Activated CD8-positive, alpha-beta T cell treated with anti-CD3 and anti-CD28 coated beads, Interleukin-2, amount 10 ng/mL, durations not matched to agents 7 days and 5 days (primary cell): ENCODE data around the gene CLCNKB. TPM values are rescaled to one million over a fixed set of nuclear protein-coding genes. Genes with fewer than 3 reads are reported as not detected.
A peak's percentile ranks its signal among the peaks of the same experiment; 100 is the strongest.
"Not testable (repeated sequence)": the region's sequence is repeated elsewhere in the genome, so short reads cannot be mapped to it uniquely, and the experiment has no call there.

Source experiments
- ATAC-seq: fragments of 150-1000 bp; cut with Tn5 transposase; one replicate; pipeline ENCODE4 v1.10.0; 2021; ENCODE audit warnings: moderate library complexity
- CTCF ChIA-PET: fragments of 350-600 bp; sonication (Branson Sonifier 250); formaldehyde crosslinking; loops from one replicate; lab custom pipeline; 2021; ENCODE audit warnings: antibody characterized with exemption; lab: Charles Lee
- POLR2A ChIA-PET: fragments of 350-600 bp; sonication (Branson Sonifier 250); formaldehyde crosslinking; loops from one replicate; lab custom pipeline; 2021; ENCODE audit warnings: antibody characterized with exemption; lab: Charles Lee
- DNase-seq: peaks from one replicate; pipeline ENCODE4 v3.0.0-alpha.2; 2020
- H3K27ac Mint-ChIP-seq: one replicate; pipeline ENCODE4 v1.8.0; 2021; ENCODE audit warnings: mild to moderate bottlenecking, mixed read lengths
- H3K27me3 Mint-ChIP-seq: one replicate; pipeline ENCODE4 v1.8.0; 2021; ENCODE audit warnings: low read depth, mixed read lengths
- H3K36me3 Mint-ChIP-seq: one replicate; pipeline ENCODE4 v1.8.0; 2021; ENCODE audit warnings: low read depth, mixed read lengths
- H3K4me1 Mint-ChIP-seq: one replicate; pipeline ENCODE4 v1.8.0; 2021; ENCODE audit warnings: low read depth, mixed read lengths
- H3K4me3 Mint-ChIP-seq: one replicate; pipeline ENCODE4 v1.8.0; 2021; ENCODE audit warnings: mild to moderate bottlenecking, mixed read lengths
- H3K9me3 Mint-ChIP-seq: one replicate; pipeline ENCODE4 v1.8.0; 2022; ENCODE audit warnings: mixed read lengths; ENCODE audit not compliant: insufficient read depth
- total RNA-seq, 2 experiments: library from RNA; stranded (reverse); gene quantifications; one replicate each; pipeline ENCODE4 v1.2.3, GENCODE V29; 2021

CLCNKB gene
- total RNA-seq, result not detected

- H3K27me3 Mint-ChIP-seq, result peaks cover 3% of the 10 kb centered on the region
- CTCF ChIA-PET, result no interaction called here
- H3K9me3 Mint-ChIP-seq, result no peaks in the 10 kb centered on the region
- H3K4me3 Mint-ChIP-seq, result no peak within 1 kb of the TSS
- H3K27ac Mint-ChIP-seq, result no peak within 1 kb of the TSS
- H3K4me1 Mint-ChIP-seq, result no peaks in the 10 kb centered on the region
- POLR2A ChIA-PET, result no interaction called here
- no peak for DNase-seq
- no peaks in the 10 kb centered on the region for H3K36me3 Mint-ChIP-seq
- no peak for ATAC-seq
These were observed at the start of gene CLCNKB for GRCh38 chr1:16043521-16043920. CLCNKB (plus strand) TSS chr1:16043782; CDS start chr1:16044493, 711 bp downstream.

GRCh38 chr1:15994081-15994480 is 49.5 kb upstream of the CLCNKB start:
- H3K36me3 Mint-ChIP-seq, result no peaks in the 10 kb centered on the region
- DNase-seq (no peak), ATAC-seq (no peak)
- H3K4me3 Mint-ChIP-seq, result no peak overlapping the region
- peaks cover 2% of the 10 kb centered on the region for H3K27me3 Mint-ChIP-seq
- CTCF ChIA-PET, result interaction anchor here (0.6 to 3.5 kb wide), 9 partner anchors 7 to 202 kb away, joined by 3 to 16 read pairs (median 6); partner anchors contain the start of gene ZBTB17
- no peak overlapping the region for H3K27ac Mint-ChIP-seq
- no peaks in the 10 kb centered on the region for H3K9me3 Mint-ChIP-seq
- POLR2A ChIA-PET, result no interaction called here
- no peaks in the 10 kb centered on the region for H3K4me1 Mint-ChIP-seq

DNA sequence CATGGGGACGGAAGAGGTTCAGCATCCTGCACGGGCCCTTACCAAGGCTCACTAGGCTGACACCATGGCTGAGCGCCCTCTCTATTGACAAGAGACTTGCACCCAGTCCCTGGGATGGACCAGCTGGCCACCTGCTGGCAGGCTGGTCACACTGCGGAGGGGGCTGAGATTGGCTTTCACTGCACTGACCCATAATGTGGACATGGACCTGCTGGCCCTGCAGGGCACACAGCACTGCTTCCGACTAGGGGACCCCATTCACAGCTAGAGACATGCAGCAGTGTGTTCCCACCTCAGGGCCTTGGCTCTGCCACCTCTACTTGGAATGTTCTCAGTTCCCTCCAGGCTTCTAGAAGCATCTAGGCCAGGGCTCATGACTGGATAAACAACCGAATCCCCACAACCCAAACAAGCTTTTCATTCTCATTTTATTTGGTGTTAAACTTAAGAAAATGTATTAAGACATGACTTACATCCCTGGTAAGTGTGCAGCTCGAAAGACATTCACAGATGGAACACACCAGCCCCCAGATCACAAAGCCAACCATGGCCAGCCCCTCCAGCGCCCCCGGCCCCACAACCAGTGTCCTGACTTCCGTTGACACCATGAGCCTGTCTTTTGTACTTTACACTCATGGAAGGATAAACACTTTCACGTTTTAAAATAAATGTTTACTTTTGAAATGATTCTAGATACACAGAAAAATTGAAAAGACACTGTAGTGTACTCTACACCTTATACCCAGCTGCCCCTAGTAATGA is 48.8 kb upstream of the CLCNKB start:
- POLR2A ChIA-PET, result no interaction called here
- Mint-ChIP-seq H3K9me3 (no peaks in the 10 kb centered on the region), H3K4me3 (no peak overlapping the region), H3K27ac (no peak overlapping the region), H3K36me3 (no peaks in the 10 kb centered on the region), H3K27me3 (peaks cover 2% of the 10 kb centered on the region), H3K4me1 (no peaks in the 10 kb centered on the region)
- CTCF ChIA-PET, result interaction anchor here (0.7 to 3.5 kb wide), 12 partner anchors 8 to 203 kb away, joined by 3 to 16 read pairs (median 5); partner anchors contain the start of genes SRARP and ZBTB17
- ATAC-seq (peak; percentile 63), DNase-seq (peak; percentile 51)

DNA sequence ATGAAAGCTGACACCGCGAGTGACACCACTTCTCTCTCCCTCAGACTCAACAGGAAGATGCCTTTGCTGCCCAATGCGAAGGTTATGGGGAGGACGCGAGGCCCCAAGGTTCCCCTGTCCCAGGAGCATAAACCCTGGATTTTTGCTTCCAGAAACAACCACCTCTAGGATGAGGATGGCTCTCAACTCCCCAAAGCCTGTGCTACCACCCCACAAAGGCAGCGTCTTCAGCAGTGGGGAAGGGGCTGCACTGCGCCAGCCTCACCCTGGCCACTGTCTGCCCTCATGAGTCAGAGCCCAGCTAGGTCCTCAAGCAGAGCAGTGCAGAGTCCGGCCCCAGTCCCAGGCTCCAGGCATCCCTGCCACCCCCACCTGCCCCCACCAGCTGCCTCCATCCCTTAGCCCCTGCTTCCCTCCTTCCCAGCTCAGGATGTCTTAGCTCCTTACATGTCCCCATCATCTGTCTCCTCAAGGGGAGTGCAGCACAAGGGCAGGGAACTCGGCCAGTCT is 46.5 kb upstream of the CLCNKB start:
- CTCF ChIA-PET, result interaction anchor here (0.8 to 1.9 kb wide), 3 partner anchors 10 to 205 kb away, joined by 3 to 7 read pairs (median 7); partner anchors contain the start of gene ZBTB17
- Mint-ChIP-seq H3K9me3 (no peaks in the 10 kb centered on the region), H3K4me3 (no peak overlapping the region), H3K27me3 (peaks cover 6% of the 10 kb centered on the region), H3K4me1 (no peaks in the 10 kb centered on the region), H3K36me3 (no peaks in the 10 kb centered on the region), H3K27ac (no peak overlapping the region)
- POLR2A ChIA-PET, result no interaction called here
- DNase-seq (no peak), ATAC-seq (no peak)

GRCh38 chr1:15997637-15998280 is 45.8 kb upstream of the CLCNKB start:
- POLR2A ChIA-PET, result no interaction called here
- no peaks in the 10 kb centered on the region for H3K36me3 Mint-ChIP-seq
- no peak overlapping the region for H3K4me3 Mint-ChIP-seq
- H3K27ac Mint-ChIP-seq, result no peak overlapping the region
- ATAC-seq, result no peak
- H3K27me3 Mint-ChIP-seq, result peaks cover 6% of the 10 kb centered on the region
- DNase-seq, result no peak
- H3K4me1 Mint-ChIP-seq, result no peaks in the 10 kb centered on the region
- no peaks in the 10 kb centered on the region for H3K9me3 Mint-ChIP-seq
- CTCF ChIA-PET, result interaction anchor here (0.8 to 1.9 kb wide), 4 partner anchors 10 to 206 kb away, joined by 3 to 7 read pairs (median 5); partner anchors contain the start of gene ZBTB17

DNA sequence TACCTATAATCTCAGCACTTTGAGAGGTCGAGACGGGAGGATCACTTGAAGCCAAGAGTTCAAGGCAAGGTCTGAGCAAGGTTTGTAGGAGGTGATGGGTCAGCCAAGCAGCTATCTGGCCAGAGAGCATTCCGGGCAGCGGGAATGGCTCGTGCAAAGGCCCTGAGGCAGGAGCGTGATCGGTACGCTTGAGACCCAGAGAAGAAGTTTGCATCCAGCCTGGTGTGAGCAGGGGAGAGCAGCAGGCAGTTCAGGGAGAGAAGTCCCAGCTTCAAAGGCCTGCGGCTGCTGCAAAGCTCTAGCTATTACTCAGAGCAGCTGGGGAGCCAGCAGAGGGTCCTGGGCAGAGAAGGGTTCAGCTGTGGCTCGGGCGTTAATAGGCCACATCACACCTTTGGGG is 44.7 kb upstream of the CLCNKB start:
- no peak overlapping the region for H3K27ac Mint-ChIP-seq
- peaks cover 6% of the 10 kb centered on the region for H3K27me3 Mint-ChIP-seq
- DNase-seq, result no peak
- ChIA-PET POLR2A (interaction anchor here (0.6 kb wide), 1 partner anchor 212 kb away, joined by 3 read pairs; no protein-coding TSS in a partner anchor), CTCF (interaction anchor here (0.6 to 1.6 kb wide), 2 partner anchors 11 to 207 kb away, joined by 3 read pairs; no protein-coding TSS in a partner anchor)
- H3K4me3 Mint-ChIP-seq, result no peak overlapping the region
- no peak for ATAC-seq
- H3K4me1 Mint-ChIP-seq, result no peaks in the 10 kb centered on the region
- no peaks in the 10 kb centered on the region for H3K9me3 Mint-ChIP-seq
- no peaks in the 10 kb centered on the region for H3K36me3 Mint-ChIP-seq

DNA sequence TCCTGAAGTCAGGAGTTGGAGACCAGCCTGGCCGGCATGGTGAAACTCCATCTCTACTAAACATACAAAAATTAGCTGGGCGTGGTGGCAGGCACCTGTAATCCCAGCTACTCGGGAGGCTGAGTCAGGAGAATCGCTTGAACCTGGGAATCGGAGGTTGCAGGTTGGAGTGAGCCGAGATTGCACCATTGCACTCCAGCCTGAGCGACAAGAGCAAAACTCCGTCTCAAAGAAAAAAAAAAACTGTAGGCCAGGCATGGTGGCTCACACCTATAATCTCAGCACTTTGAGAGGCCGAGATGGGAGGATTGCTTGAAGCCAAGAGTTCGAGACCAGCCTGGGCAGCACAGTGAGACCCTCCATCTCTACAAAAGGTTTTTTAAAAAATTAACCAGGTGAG is 42.3 kb upstream of the CLCNKB start:
- H3K9me3 Mint-ChIP-seq, DNase-seq, H3K36me3 Mint-ChIP-seq, H3K27me3 Mint-ChIP-seq, CTCF ChIA-PET, H3K4me3 Mint-ChIP-seq, H3K27ac Mint-ChIP-seq, H3K4me1 Mint-ChIP-seq, ATAC-seq, POLR2A ChIA-PET: not testable (repeated sequence)

GRCh38 chr1:16005597-16005996 is 38.0 kb upstream of the CLCNKB start:
- ChIA-PET CTCF (interaction anchor here (1.7 to 3.0 kb wide), 2 partner anchors 11 to 214 kb away, joined by 7 to 11 read pairs; no protein-coding TSS in a partner anchor), POLR2A (no interaction called here)
- no peaks in the 10 kb centered on the region for H3K36me3 Mint-ChIP-seq
- no peak for DNase-seq
- H3K4me3 Mint-ChIP-seq, result no peak overlapping the region
- H3K4me1 Mint-ChIP-seq, result peaks cover 12% of the 10 kb centered on the region
- ATAC-seq, result no peak
- no peak overlapping the region for H3K27ac Mint-ChIP-seq
- H3K27me3 Mint-ChIP-seq, result peaks cover 5% of the 10 kb centered on the region
- H3K9me3 Mint-ChIP-seq, result no peaks in the 10 kb centered on the region

DNA sequence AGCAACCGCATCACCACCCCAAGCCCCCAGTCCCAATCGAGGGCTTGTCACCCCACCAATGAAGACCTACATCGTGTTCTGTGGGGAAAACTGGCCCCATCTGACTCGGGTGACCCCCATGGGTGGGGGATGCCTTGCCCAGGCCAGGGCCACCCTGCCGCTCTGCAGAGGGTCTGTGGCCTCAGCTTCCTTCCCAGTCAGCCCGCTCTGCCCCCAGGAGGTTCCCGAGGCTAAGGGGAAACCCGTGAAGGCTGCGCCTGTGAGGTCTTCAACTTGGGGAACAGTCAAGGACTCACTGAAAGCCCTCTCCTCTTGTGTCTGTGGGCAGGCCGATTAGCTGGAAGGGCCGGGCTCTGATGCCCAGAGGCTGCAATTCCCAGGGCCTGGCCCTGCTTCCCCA is 37.6 kb upstream of the CLCNKB start:
- DNase-seq (no peak), ATAC-seq (no peak)
- Mint-ChIP-seq H3K4me3 (no peak overlapping the region), H3K4me1 (peaks cover 12% of the 10 kb centered on the region), H3K27ac (no peak overlapping the region), H3K9me3 (no peaks in the 10 kb centered on the region), H3K27me3 (peaks cover 5% of the 10 kb centered on the region), H3K36me3 (no peaks in the 10 kb centered on the region)
- ChIA-PET CTCF (interaction anchor here (1.0 to 3.0 kb wide), 2 partner anchors 11 to 215 kb away, joined by 3 to 11 read pairs; no protein-coding TSS in a partner anchor), POLR2A (no interaction called here)

DNA sequence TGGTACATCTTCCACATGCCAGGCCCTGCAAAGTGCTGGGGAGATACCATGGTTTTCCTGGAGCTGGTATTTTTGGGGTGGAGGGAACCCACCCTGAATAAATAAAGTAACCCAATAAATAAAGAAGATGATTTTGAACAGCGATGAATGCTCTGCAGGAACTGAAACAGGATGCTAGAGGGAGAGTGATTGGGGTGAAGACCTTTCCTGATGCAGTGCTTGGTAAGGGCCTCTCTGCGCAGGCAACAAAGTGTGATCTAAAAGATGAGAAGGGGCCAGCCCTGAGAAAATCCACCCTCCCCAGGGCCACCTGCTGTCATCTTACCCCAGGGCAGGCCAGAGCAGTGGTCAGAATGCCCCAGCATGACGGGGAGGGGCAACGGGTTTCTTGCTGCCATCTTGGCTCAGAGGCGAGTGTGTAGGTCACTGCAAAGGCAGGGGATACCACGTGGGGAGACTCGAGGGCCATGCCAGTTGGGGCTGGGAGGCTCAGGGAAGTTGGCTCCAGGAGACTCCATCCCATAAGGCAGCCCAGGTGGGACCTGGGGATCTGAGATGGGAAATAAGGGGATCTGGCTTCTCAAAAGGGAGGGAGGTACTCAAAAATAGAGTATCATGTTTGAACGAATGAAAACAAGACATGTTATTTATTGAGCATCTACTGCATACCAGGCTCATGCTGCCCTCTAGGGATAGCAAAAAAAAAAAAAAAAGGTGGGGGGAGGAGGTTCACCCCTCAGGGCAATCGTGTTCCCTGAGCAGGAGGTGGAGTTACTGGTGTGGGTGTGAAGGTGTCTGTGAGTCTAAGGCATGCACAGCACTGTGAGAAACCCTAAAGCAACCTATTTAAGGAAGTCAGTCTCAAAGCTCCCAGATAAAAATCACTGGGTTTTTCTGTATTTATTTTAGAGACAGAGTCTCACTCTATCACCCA is 36.8 kb upstream of the CLCNKB start:
- DNase-seq (no peak), ATAC-seq (peak; percentile 45)
- Mint-ChIP-seq H3K36me3 (no peaks in the 10 kb centered on the region), H3K27me3 (peaks cover 5% of the 10 kb centered on the region), H3K27ac (no peak overlapping the region), H3K4me3 (no peak overlapping the region), H3K4me1 (peaks cover 12% of the 10 kb centered on the region), H3K9me3 (no peaks in the 10 kb centered on the region)
- CTCF ChIA-PET, result interaction anchor here (0.8 to 3.0 kb wide), 15 partner anchors 10 to 215 kb away, joined by 3 to 11 read pairs (median 3); no protein-coding TSS in a partner anchor
- POLR2A ChIA-PET, result interaction anchor here (0.5 kb wide), 1 partner anchor 78 kb away, joined by 3 read pairs; no protein-coding TSS in a partner anchor
